Gastrocnemius medialis (tissue), 4 donors: ENCODE results near the gene CCSER1.

Source experiments
- CTCF ChIP-seq, 5 experiments: fragments of 450-650 bp in 3 of 5; fragments of 200-600 bp in 2 of 5; sonication (generic) in 2 of 5; IDR thresholded peaks in 4 of 5; conservative IDR thresholded peaks in 1 of 5; 1 replicate in 4 of 5; 2 replicates in 1 of 5; pipeline ENCODE4 v1.5.1; 2016 to 2019; ENCODE audit warnings: antibody characterized with exemption in 5 of 5, mild to moderate bottlenecking in 3 of 5, moderate library complexity in 3 of 5
- POLR2A ChIP-seq, 2 donors: fragments of 450-650 bp; IDR thresholded peaks; one replicate each; pipeline ENCODE4 v1.6.1; 2017; ENCODE audit warnings: antibody characterized with exemption in 2 of 2, mild to moderate bottlenecking in 2 of 2, moderate library complexity in 2 of 2

GRCh38 chr4:91035276-91035675, 908.1 kb downstream of the CCSER1 start:
- TF ChIP-seq POLR2A (IDR thresholded peaks at IDR 0.05): no peak
- no peak for TF ChIP-seq CTCF (IDR thresholded peaks at IDR 0.05 in 4 of 5, conservative IDR thresholded peaks at IDR 0.05 in 1 of 5)
